ENCODE measurements around the gene MT1B.
"Not testable (repeated sequence)": the region's sequence is repeated elsewhere in the genome, so short reads cannot be mapped to it uniquely, and the experiment has no call there.

Gene MT1B

DNA sequence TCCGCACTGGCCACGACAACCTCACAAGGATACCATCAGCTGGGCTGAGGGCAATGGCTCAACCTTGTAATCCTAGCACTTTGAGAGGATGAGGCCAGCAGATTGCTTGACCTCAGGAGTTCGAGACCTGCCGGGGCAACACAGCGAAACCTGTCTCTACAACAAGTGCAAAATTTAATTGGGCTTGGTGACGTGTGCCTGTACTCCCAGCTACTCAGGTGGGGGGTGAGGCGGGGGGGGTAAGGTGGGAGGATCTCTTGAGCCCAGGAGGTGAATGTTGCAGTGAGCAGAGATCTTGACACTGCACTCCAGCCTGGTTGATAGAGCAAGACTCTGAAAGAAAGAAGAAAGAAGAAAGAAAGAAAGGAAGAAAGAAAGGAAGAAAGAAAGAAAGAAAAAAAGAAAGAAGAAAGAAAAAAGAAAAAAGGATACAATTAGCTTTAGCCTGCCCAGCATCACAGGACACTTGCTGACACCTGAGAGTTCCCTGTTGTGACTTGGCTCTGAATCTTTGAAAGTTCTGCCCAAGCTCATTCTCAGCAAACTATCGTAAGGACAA, 31.3 kb upstream of the MT1B start:
- DNase-seq (ENCODE audit: low spot score) = no peak

DNA sequence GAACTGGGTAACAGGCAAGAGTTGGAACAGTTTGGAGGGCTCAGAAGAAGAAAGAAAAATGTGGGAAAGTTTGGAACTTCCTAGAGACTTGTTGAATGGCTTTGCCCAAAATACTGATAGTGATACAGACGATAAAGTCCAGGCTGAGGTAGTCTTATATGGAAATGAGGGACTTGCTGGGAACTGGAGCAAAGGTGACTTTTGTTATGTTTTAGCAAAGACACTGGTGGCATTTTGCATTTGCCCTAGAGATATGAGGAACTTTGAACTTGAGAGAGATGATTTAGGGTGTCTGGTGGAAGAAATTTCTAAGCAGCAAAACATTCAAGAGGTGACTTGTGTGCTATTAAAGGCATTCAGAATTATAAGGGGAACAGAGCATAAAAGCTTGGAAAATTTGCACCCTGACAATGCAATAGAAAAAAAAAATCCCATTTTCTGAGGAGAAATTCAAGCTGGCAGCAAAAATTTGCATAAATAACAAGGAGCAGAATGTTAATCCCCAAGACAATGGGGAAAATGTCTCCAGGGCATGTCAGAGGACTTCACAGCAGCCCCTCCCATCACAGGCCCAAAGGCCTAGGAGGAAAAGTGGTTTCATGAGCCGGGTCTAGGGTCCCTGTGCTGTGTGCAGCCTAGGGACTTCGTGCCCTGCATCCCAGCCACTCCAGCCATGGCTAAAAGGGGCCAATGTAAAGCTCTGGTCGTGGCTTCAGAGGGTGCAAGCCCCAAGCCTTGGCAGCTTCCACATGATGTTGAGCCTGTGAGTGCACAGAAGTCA, 29.8 kb upstream of the MT1B start:
- not testable (repeated sequence) for DNase-seq (ENCODE audit: low spot score)

GRCh38 chr16:56623184-56623583, 28.5 kb upstream of the MT1B start:
- DNase-seq (ENCODE audit: low spot score) = not testable (repeated sequence)

GRCh38 chr16:56623637-56624036, 28.0 kb upstream of the MT1B start:
- no peak for DNase-seq (ENCODE audit: low spot score)

- DNase-seq (ENCODE audit: low spot score) = peak; percentile 88
These were observed 26.3 kb upstream of the MT1B start, which contains the start of gene MT1E for GRCh38 chr16:56625140-56625942. Gene MT1E (plus strand): TSS chr16:56625781. CDS start chr16:56625852, 71 bp downstream.

DNA sequence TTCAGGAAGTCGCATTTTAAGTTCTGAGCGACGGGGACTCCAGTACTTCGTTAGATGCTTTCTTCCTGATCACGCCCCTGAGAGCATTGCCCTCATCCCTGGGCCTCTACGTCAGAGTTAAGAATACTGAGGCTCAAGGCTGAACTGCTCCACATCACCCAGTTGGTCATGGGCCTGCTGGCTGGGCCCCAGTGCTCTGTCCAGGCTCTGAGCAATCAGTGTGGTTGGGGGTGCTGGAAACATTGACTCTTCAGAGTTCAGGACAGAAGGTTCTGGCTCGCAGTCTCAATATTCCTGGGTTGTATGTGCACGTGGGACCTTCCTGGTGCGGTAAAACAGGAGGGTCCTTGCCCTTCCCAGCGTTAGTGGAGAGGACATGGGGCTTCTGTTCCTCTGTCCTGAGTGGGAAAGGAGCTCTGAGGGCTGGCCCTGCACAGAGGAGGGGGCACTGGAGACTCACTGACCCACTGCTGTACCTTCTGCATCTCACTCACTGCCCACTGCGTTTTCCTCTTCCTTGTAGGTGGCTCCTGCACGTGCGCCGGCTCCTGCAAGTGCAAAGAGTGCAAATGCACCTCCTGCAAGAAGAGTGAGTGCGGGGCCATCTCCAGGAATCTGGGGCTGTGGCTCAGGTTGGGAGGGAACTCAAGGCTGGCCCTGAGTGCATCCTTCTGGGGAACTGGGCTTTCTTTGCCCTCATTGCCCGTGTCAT, 25.6 kb upstream of the MT1B start:
- DNase-seq (ENCODE audit: low spot score) = peak; percentile 71

DNA sequence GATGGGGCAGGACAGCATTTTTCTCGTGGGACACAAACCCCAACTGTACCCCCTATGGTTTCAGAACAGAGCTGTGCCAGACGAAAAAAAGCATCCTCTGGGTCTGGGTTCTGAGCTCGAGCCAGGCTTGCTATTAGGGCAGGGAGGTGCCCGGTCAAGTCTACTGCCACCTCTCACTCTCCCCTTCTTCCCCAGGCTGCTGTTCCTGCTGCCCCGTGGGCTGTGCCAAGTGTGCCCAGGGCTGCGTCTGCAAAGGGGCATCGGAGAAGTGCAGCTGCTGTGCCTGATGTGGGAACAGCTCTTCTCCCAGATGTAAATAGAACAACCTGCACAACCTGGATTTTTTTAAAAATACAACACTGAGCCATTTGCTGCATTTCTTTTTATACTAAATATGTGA, 25.0 kb upstream of the MT1B start:
- DNase-seq (ENCODE audit: low spot score) = no peak

DNA sequence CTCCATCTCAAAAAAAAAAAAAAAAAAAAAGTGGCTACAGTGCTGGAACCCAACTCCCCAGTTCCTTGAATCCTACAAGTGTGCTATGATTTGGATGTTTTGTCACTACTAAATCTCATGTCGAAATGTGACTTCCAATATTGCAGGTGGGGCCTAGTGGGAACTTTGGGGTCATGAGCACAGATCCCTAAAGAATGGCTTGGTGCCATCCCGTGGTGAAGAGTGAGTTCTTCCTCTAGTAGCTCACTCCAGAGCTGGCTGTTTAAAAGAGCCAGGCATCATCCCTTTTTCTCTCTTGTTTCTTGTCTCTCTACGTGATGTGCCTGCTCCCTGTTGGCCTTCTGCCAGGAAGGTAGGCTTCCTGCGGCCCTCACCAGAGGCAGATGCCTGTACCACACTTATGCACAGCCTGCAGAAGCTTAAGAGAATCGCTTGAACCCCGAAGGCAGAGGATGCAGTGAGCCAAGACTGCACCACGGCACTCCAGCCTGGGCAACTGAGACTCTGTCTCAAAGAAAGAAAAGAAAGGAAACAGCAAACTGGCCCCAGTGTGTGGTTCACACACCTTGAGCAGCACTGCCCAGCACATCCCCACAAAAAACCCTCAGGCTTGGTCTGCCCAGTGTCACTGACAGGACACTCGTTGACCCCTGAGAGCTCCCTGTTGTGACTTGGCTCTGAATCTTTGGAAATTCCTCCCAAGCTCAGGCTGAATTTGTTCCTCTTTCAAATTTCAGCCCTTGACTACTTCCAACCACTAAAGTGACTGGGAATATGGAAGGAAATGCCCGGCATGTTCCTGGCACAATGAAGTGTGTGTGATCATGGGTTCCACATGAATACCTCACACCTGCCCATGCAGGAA, 23.0 kb upstream of the MT1B start:
- no peak for DNase-seq (ENCODE audit: low spot score)

GRCh38 chr16:56629531-56629930, 22.2 kb upstream of the MT1B start:
- no peak for DNase-seq (ENCODE audit: low spot score)

- DNase-seq (ENCODE audit: low spot score) = no peak
These were observed 21.6 kb upstream of the MT1B start for GRCh38 chr16:56630134-56630533.

- no peak for DNase-seq (ENCODE audit: low spot score)
These were observed 20.5 kb upstream of the MT1B start for GRCh38 chr16:56631197-56631596.

- DNase-seq (ENCODE audit: low spot score) = no peak
These were observed 19.9 kb upstream of the MT1B start for GRCh38 chr16:56631832-56632155.

- peak; percentile 71 for DNase-seq (ENCODE audit: low spot score)
These were observed 19.4 kb upstream of the MT1B start, which contains the start of gene MT1M for GRCh38 chr16:56632156-56632847. Gene MT1M (plus strand): TSS chr16:56632659. CDS start chr16:56632732, 73 bp downstream.

- no peak for DNase-seq (ENCODE audit: low spot score)
These were observed 18.8 kb upstream of the MT1B start for GRCh38 chr16:56632848-56633365.

- no peak for DNase-seq (ENCODE audit: low spot score)
These were observed 18.2 kb upstream of the MT1B start for GRCh38 chr16:56633535-56633934.

GRCh38 chr16:56634715-56635440, 16.8 kb upstream of the MT1B start:
- no peak for DNase-seq (ENCODE audit: low spot score)

DNA sequence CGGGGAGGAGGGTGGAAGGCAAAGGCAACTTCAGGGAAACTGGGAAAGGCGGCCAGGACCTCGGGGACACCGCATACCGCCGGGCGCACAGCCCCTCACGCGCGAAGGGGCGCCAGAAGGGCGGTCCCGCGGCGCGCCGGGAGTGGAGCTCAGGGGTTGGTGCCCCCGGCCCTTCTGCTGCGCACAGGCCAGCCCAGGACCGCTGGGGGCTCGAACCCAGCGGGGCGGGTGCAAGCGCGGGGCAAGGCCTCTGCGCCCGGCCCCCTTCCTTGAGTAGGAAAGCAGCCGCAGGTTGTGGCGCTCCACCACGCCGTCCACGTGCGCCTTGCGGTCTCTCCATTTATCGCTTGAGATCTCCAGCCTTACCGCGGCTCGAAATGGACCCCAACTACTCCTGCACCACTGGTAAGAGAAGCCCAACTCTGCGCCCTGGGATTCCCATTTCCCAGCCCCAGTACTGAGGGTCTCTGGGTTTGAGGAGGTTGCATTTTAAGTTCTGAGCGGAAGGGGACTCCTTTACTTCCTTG, 16.2 kb upstream of the MT1B start:
- no peak for DNase-seq (ENCODE audit: low spot score)

- no peak for DNase-seq (ENCODE audit: low spot score)
These were observed 14.9 kb upstream of the MT1B start for GRCh38 chr16:56636616-56637413.

All from hepatic stellate cell (primary cell).